NB4 (cell line): Measurements from ENCODE around the gene PCSK2.

Source experiments
- MYC ChIP-seq: IDR thresholded peaks from 2 replicates; pipeline ENCODE4 v1.6.1; 2011; ENCODE audit warnings: low read depth, low read length
- POLR2A ChIP-seq: IDR thresholded peaks from 2 replicates; pipeline ENCODE4 v1.6.1; 2011; ENCODE audit warnings: mild to moderate bottlenecking; ENCODE audit not compliant: insufficient read length; ENCODE audit errors: extremely low read depth
- TF ChIP-seq, protein P1 (sequence below): IDR thresholded peaks from one replicate; pipeline ENCODE4 v1.5.1; 2012; ENCODE audit warnings: low read depth, low read length
- TF ChIP-seq, protein P2 (sequence below): IDR thresholded peaks from 2 replicates; pipeline ENCODE4 v1.6.1; 2011; ENCODE audit warnings: low read depth, low read length

- TF ChIP-seq POLR2A (no peak), MYC (no peak)
- TF ChIP-seq, protein P1, sequence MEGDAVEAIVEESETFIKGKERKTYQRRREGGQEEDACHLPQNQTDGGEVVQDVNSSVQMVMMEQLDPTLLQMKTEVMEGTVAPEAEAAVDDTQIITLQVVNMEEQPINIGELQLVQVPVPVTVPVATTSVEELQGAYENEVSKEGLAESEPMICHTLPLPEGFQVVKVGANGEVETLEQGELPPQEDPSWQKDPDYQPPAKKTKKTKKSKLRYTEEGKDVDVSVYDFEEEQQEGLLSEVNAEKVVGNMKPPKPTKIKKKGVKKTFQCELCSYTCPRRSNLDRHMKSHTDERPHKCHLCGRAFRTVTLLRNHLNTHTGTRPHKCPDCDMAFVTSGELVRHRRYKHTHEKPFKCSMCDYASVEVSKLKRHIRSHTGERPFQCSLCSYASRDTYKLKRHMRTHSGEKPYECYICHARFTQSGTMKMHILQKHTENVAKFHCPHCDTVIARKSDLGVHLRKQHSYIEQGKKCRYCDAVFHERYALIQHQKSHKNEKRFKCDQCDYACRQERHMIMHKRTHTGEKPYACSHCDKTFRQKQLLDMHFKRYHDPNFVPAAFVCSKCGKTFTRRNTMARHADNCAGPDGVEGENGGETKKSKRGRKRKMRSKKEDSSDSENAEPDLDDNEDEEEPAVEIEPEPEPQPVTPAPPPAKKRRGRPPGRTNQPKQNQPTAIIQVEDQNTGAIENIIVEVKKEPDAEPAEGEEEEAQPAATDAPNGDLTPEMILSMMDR, result no peak
- TF ChIP-seq, protein P2, sequence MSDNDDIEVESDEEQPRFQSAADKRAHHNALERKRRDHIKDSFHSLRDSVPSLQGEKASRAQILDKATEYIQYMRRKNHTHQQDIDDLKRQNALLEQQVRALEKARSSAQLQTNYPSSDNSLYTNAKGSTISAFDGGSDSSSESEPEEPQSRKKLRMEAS, result no peak
These were observed 238.4 kb downstream of the PCSK2 start for GRCh38 chr20:17465236-17465635.
